Fibroblast of lung (primary cell): ENCODE results near the gene PRLR. TPM values are rescaled to one million over a fixed set of nuclear protein-coding genes. Genes with fewer than 3 reads are reported as not detected.
A peak's percentile ranks its signal among the peaks of the same experiment; 100 is the strongest.

Source experiments
- DNase-seq, 2 donors: peaks; one replicate each; pipeline versions ENCODE4 v3.0.0 to v3.0.0-alpha.2; 2010; ENCODE audit warnings: low read depth in 2 of 2
- H2AFZ ChIP-seq: 2 replicates; pipeline ENCODE4 v1.5.1; 2012; ENCODE audit warnings: low read length, control low read depth, inconsistent platforms
- H3K27ac ChIP-seq: 2 replicates; pipeline ENCODE4 v1.5.1; 2011; ENCODE audit warnings: low read length, control low read depth; ENCODE audit not compliant: insufficient read depth
- H3K27me3 ChIP-seq: 2 replicates; pipeline ENCODE4 v1.5.1; 2011; ENCODE audit warnings: mild to moderate bottlenecking, low read length; ENCODE audit not compliant: control insufficient read depth, insufficient read depth
- H3K36me3 ChIP-seq: 2 replicates; pipeline ENCODE4 v1.5.1; 2011; ENCODE audit warnings: low read length; ENCODE audit not compliant: control insufficient read depth, insufficient read depth
- H3K4me1 ChIP-seq: 2 replicates; pipeline ENCODE4 v1.5.1; 2011; ENCODE audit warnings: low read length; ENCODE audit not compliant: control insufficient read depth, insufficient read depth; ENCODE audit errors: extremely low read depth
- H3K4me2 ChIP-seq: 2 replicates; pipeline ENCODE4 v1.5.1; 2011; ENCODE audit warnings: low read length, control low read depth; ENCODE audit not compliant: insufficient read depth; ENCODE audit errors: extremely low read depth
- H3K4me3 ChIP-seq, 4 experiments: fragments of 200-600 bp in 1 of 4; sonication (generic) in 1 of 4; replicated peaks in 1 of 4; 2 replicates each; pipeline ENCODE4 v1.5.1; 2011 to 2016; ENCODE audit warnings: low read length in 4 of 4, low read depth in 3 of 4, mild to moderate bottlenecking in 3 of 4, control low read depth in 2 of 4, inconsistent platforms in 1 of 4, mixed read lengths in 1 of 4; ENCODE audit not compliant: insufficient read depth in 1 of 4; ENCODE audit errors: control extremely low read depth in 1 of 4
- H3K79me2 ChIP-seq: 2 replicates; pipeline ENCODE4 v1.5.1; 2012; ENCODE audit warnings: mild to moderate bottlenecking, low read length, inconsistent platforms; ENCODE audit not compliant: control insufficient read depth, insufficient read depth
- H3K9ac ChIP-seq: 2 replicates; pipeline ENCODE4 v1.5.1; 2011; ENCODE audit warnings: mild to moderate bottlenecking, low read length, control low read depth; ENCODE audit not compliant: insufficient read depth
- H3K9me3 ChIP-seq: 2 replicates; pipeline ENCODE4 v1.5.1; 2012; ENCODE audit warnings: low read depth, low read length; ENCODE audit not compliant: control insufficient read depth, insufficient read depth
- H4K20me1 ChIP-seq: 2 replicates; pipeline ENCODE4 v1.5.1; 2011; ENCODE audit warnings: low read length; ENCODE audit not compliant: control insufficient read depth, insufficient read depth; ENCODE audit errors: extremely low read depth
- EZH2 ChIP-seq: IDR thresholded peaks from 2 replicates; pipeline ENCODE4 v1.5.1; 2012; ENCODE audit warnings: low read length, control low read depth, mild to moderate bottlenecking; ENCODE audit errors: missing control alignments
- polyA plus RNA-seq, 2 donors: library from polyadenylated mRNA; depleted of rRNA in 1 of 2; stranded (reverse) in 1 of 2; unstranded in 1 of 2; fragments of >200 nt; gene quantifications; 2 replicates each; pipeline ENCODE4 v1.2.1, GENCODE V29; 2011 to 2012; ENCODE audit warnings: missing spikeins in 1 of 2
- total RNA-seq: library from RNA; depleted of rRNA; stranded (reverse); fragments of >200 nt; gene quantifications from 2 replicates; pipeline ENCODE4 v1.2.1, GENCODE V29; 2014
- TF ChIP-seq, protein P1 (sequence below), 2 donors: IDR thresholded peaks in 1 of 2; conservative IDR thresholded peaks in 1 of 2; 1 replicate in 1 of 2; 2 replicates in 1 of 2; pipeline ENCODE4 v1.5.1; 2011 to 2012; ENCODE audit warnings: low read length in 2 of 2, control low read depth in 1 of 2, inconsistent platforms in 1 of 2, low read depth in 1 of 2, mild to moderate bottlenecking in 1 of 2

PRLR gene
- total and polyA plus RNA-seq, 2 donors (not counting 1 experiment from before 2014, with no cell fraction given): 0.33 to 0.41 TPM

DNA sequence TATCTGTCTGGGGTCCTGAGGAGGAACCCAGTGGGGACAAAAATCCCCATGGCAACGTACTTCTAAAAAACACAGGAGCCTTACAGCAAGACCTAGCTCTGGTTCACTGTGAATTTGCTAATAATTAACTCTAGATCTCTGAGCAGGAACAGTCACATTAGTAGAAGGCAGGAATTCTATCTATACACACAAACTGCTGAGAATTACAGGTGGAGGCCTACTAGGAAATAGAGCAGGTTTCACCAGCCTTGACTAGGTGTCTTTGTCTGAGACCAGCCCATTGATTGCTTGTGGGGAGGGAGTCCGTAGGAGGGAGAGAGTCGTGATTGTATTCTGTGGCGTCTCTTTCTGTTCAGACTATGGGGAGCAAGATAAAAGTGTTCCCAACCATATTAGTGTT is 44.8 kb downstream of the PRLR start:
- H3K4me3 ChIP-seq: no peak overlapping the region
- H3K27ac ChIP-seq: no peak overlapping the region

DNA sequence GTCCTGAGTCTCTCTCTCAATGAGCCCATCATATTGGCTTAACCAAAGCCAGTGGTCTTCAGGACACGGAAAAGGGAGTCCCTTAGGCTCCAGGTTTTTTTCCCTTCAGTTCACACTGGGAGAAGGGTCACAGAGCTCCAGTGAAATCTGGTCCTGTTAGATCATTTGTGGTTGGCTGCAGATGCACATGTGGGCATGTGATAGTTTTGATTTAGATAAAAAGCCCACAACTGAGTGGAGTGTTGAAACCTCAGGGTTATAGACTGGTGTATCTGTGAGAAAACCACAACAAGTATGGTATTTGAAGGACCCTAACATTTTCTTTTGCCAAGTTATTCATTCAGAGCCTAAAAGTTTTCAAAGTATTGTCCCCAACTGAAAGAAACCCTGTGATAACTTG is 46.7 kb downstream of the PRLR start:
- TF ChIP-seq EZH2: no peak
- TF ChIP-seq, protein P1, sequence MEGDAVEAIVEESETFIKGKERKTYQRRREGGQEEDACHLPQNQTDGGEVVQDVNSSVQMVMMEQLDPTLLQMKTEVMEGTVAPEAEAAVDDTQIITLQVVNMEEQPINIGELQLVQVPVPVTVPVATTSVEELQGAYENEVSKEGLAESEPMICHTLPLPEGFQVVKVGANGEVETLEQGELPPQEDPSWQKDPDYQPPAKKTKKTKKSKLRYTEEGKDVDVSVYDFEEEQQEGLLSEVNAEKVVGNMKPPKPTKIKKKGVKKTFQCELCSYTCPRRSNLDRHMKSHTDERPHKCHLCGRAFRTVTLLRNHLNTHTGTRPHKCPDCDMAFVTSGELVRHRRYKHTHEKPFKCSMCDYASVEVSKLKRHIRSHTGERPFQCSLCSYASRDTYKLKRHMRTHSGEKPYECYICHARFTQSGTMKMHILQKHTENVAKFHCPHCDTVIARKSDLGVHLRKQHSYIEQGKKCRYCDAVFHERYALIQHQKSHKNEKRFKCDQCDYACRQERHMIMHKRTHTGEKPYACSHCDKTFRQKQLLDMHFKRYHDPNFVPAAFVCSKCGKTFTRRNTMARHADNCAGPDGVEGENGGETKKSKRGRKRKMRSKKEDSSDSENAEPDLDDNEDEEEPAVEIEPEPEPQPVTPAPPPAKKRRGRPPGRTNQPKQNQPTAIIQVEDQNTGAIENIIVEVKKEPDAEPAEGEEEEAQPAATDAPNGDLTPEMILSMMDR (conservative IDR thresholded peaks at IDR 0.05 in 1 of 2, IDR thresholded peaks at IDR 0.05 in 1 of 2; ENCODE audit: low read depth in 1 of 2, low read length in 2 of 2): no peak
- Histone ChIP-seq H3K27ac (no peak overlapping the region), H3K4me2 (no peak overlapping the region), H4K20me1 (no peaks in the 10 kb centered on the region), H3K36me3 (no peaks in the 10 kb centered on the region), H3K9me3 (no peaks in the 10 kb centered on the region), H3K9ac (no peak overlapping the region), H2AFZ (no peak overlapping the region), H3K27me3 (peaks cover 9% of the 10 kb centered on the region), H3K4me1 (no peaks in the 10 kb centered on the region), H3K4me3 (no peak overlapping the region), H3K79me2 (no peaks in the 10 kb centered on the region)
- no peak for DNase-seq

More for the DNA sequence above, 44.8 kb downstream of the PRLR start:
- no peaks in the 10 kb centered on the region for H3K4me1 ChIP-seq
- H3K9ac ChIP-seq: no peak overlapping the region
- no peaks in the 10 kb centered on the region for H3K36me3 ChIP-seq
- H4K20me1 ChIP-seq: no peaks in the 10 kb centered on the region
- H3K27me3 ChIP-seq: peaks cover 9% of the 10 kb centered on the region
- TF ChIP-seq, protein P1 (conservative IDR thresholded peaks at IDR 0.05 in 1 of 2, IDR thresholded peaks at IDR 0.05 in 1 of 2; ENCODE audit: low read depth in 1 of 2, low read length in 2 of 2): no peak
- TF ChIP-seq EZH2: no peak
- H3K4me2 ChIP-seq: no peak overlapping the region
- H3K9me3 ChIP-seq: no peaks in the 10 kb centered on the region
- no peaks in the 10 kb centered on the region for H3K79me2 ChIP-seq
- H2AFZ ChIP-seq: no peak overlapping the region
- DNase-seq: no peak

DNA sequence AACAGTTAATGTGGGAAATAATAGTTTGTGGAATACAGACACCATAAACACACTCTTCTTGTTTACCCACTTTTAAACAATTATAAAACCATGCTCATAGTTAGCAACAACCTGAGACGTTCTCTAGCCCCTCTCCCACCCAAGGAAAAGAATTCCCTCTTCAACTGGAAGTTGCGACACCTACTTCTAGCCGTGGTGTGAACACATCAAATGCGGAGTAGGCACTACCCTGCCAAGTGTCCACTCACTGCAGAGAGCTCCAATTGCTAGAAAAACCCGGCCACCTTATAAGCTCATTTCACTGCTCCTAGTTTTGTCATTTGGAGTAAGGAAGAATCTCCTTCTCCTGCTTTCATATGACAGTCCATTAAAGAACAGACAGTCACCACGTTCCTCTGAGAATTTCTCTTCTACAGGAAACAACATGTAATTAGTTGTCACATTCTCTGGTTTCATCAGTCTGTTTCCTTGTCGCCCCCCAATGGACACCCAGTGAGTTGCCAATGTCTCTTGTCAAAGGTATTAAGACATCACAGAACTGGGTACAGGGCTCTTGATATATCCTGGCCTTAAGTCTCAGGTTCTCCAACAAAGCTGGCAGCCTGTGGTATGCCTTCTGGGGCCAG is 47.3 kb downstream of the PRLR start:
- Histone ChIP-seq H3K27ac (no peak overlapping the region), H3K27me3 (peaks cover 7% of the 10 kb centered on the region), H2AFZ (no peak overlapping the region), H3K4me1 (no peaks in the 10 kb centered on the region), H3K36me3 (no peaks in the 10 kb centered on the region), H4K20me1 (no peaks in the 10 kb centered on the region), H3K79me2 (no peaks in the 10 kb centered on the region), H3K4me3 (no peak overlapping the region), H3K9ac (no peak overlapping the region), H3K9me3 (no peaks in the 10 kb centered on the region), H3K4me2 (no peak overlapping the region)
- TF ChIP-seq EZH2: no peak
- TF ChIP-seq, protein P1 (conservative IDR thresholded peaks at IDR 0.05 in 1 of 2, IDR thresholded peaks at IDR 0.05 in 1 of 2; ENCODE audit: low read depth in 1 of 2, low read length in 2 of 2): peak; percentile 63 to 74
- peak; percentile 39 to 62 for DNase-seq
